HG03520 (cell line): ENCODE measurements around the gene USP6NL.

ENCODE experiments used
- ATAC-seq: cut with Tn5 transposase; IDR thresholded peaks from one replicate; pipeline ENCODE4 v1.9.1; 2021; ENCODE audit warnings: mild to moderate bottlenecking, moderate library complexity; ENCODE audit not compliant: unreplicated experiment

Gene USP6NL

GRCh38 chr10:11483201-11484148 is 128.0 kb downstream of the USP6NL start:
- no peak for ATAC-seq

DNA sequence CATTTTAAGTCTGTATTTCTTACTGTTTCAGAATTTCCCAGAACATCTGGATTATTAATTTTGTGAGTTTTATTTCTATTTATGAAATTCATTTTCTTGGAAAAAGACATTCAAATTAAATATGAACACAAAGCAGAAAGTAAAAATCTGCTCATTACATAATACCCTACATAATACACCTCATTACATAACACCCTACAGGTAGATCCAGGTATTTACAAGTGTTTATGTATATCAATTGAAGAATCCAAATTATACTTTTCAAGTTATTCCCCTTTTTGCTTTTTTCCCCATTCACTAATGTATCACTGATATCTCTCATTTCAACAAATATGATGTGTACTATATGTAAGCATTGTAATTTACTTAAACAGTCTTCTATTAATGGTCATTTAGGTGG is 129.1 kb downstream of the USP6NL start:
- ATAC-seq, result no peak

DNA sequence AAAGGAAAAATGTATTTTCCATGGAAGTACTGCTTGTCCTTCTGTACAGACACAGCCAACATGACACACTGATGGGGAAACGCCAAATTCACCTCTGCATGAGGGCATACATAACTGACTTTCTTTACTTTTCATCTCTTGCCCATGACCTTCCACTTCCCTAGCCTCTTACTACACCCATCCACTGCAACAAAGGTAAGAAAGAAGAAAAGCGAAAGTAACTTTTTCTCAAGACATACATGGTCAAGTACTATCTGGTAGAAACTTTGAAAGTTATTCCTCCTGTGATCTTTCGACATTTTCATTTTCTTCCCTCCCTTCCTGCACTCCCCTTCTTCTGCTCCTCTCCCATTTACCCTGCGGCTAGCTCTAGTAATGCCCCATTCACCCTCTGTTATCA is 130.8 kb downstream of the USP6NL start:
- ATAC-seq, result no peak

DNA sequence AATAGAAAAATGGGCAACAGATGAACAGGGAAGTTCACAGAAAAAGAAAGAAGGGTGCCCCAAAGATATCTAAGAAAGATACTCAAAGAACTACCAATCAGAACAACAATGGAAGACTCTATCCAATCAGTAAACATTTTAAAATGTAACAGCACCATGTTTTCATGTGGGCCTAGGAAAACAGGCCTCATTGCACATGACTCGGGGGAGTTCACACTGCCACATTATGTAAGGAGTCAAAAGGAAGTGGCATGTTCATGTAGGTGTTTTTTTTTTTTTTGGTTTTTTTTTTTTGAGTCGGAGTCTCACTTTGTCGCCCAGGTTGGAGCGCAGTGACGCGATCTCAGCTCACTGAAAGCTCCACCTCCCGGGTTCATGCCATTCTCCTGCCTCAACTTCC is 132.2 kb downstream of the USP6NL start:
- ATAC-seq, result no peak

DNA sequence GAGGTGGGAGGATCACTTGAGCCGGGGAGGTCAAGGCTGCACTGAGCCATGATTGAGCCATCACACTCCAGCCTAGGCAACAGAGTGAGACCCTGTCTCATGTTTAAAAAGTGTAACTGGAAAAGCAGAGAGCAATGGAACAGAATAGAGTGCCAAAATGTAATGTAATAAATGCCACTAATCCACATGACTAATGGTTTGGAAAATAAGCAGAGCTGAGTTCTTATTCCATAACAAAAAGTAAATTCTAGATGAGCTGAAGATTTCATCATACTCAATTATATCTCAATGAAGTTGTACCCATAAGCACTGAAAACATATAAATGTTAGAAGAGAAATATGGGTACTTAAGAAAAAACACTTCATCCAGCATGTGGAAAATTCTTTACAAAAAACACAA is 132.6 kb downstream of the USP6NL start:
- no peak for ATAC-seq

DNA sequence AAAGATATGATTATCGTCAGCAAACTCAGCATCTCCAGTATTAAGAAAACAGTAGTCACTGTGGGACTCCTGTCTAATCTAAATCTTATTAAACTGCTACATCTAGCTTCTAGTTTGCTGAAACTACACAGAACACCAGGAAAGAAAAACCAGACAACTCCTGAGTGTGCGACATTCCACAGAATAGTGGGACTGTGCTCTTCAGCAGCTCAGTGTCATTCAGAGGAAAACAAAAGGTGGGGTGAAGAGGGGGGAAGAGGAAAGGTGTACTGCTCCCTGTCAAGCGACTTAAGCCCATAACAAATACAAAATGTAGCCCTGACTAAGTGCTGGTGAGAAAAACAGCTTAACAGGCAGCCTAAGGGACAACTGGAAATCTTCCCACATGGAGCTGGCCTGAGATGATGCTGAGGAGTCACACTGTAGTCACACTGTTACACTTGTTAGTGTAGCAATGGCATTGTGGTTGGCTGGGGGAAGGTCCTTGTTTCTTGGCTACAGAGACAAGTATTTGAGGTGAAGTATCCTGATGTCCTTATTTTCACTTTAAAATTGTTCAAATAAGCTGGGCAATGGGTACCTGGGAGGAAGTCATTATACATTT is 135.5 kb downstream of the USP6NL start:
- ATAC-seq, result no peak

DNA sequence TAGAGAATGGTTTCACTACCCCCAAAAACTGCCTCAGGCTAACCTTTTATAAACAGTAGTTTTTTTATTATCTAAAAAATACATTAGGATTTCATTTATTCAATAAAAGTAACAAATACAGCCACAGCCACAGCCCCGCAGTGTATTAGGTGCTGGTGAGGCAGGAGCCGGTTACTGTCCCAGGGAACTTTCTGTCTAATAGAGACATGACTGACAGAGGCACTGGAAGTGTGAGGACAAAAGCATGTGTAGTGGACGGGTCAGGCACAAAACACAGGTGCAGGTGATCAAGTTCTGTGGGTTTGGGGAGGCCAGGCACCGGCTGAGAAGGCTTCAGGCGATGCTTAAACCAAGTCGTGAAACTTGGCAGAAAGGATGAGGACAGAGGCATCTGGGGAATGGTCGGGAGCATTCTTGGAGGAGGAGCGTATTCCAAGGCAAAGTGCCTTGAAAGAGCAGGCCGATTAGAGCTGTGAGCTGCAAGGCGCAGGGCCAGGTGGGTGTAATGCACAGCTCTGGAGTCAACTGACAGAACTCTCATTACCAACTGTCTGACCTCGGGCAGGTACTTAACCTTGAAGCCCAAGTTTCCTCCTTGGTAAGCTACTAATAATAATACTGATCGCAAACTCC is 138.2 kb downstream of the USP6NL start:
- ATAC-seq, result no peak

- ATAC-seq, result no peak
Measured at GRCh38 chr10:11472158-11472753, 139.2 kb downstream of the USP6NL start.

DNA sequence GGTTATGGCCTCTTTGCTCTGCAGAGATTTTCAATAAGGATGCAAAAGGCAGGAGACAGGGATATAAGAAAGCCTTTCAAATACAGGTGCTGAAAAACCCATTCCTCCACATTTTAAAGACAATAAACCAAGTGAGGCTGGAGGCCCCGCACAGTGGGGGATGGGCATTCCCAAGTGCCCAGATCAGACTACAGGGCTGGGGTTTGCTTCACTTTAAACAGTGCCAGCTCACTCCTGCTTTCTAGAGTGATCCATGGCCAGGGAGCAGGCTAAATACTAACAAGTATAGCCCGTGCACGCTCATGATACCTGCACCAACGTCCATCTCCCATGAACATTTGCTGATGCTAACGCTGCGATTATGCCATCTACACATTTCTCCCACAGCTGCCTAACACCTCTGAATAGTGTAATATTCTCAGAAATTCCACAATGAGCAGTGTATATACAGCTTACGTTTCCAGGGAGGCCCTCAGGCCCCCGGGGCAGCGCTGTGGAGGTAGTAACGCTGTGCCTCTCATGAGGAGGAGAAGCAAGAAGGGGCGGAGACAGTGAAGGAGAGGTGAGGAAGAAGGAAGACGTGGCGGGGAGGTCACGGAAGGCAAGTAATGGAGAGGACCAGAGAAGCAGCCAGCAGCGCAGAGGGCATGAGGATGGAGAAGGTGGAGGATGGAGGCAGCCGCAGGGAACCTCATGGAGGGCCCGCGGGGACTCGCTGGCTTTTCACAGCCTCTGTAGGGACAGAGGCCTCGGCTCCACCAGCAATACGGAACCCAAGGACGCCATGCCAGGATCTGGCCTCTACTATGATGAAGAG is 141.7 kb downstream of the USP6NL start:
- ATAC-seq, result no peak

- ATAC-seq, result no peak
Measured at GRCh38 chr10:11468126-11468742, 143.2 kb downstream of the USP6NL start.

- ATAC-seq, result no peak
Measured at GRCh38 chr10:11465406-11465805, 146.0 kb downstream of the USP6NL start.

DNA sequence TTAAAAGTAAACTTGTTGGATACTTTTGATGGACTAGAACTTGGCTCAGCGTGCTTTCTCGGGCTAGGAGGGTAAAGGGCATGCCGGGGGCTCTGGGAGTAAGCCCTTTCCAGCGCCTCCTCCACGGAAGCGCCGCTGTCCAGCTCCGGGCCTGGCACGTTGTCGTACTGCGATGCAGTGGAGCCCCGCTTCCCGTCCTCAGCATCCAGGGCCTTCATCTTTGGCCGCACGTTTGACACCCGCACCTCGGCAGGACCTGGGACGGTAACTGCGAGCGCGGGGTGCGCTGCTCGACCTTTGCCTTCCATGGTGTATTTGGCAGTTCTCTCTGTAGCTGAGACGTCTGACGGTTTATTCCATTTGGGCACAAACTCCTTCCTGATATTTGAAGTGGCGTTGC is 148.3 kb downstream of the USP6NL start:
- no peak for ATAC-seq

GRCh38 chr10:11462071-11462470 is 149.4 kb downstream of the USP6NL start:
- no peak for ATAC-seq

DNA sequence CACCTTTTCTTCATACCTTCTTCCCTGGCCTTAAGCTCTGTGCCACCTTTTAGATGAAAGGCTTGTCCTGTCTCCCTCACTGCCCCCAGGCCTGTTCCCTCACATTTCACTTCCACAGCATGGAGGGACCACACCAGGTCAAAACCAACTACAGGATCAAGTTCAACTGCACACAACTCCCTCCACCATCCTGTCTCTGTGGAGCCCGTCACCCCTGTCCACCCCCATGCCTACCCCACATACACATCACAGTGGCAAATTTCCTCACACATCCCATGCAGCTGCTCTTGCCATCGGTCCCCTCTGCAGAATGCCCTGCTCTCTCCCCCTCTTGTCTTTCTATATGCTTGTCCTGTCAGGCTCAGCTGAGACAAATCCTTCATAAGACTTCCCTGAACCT is 154.1 kb downstream of the USP6NL start:
- no peak for ATAC-seq

DNA sequence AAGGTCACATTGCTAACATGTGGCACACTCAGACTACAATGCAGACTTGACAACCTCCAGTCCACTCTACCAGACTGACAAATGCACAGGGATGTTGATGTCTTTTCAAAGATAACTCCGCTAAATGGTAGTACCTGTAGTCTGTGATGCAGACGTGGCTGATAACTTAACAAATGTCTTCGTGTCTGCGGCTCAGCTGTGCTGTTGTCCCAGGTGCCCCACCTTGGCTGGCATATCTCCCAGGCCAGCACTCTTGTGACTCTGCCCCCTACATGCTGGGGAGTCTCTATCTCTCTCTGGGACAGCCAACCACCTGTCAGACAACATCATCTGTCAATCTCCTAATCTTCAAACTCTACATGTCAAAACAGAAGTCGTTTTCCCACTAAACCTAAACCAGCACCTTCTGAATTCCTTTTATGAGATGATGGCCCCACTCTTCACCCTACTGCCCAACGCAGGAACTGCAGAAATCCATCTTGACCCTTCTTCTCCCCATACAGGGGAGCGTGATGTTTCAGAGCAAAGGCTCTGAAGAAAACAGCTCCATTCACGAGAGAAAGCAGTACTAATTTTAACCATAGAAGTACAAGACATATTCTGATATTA is 156.4 kb downstream of the USP6NL start:
- ATAC-seq, result no peak

DNA sequence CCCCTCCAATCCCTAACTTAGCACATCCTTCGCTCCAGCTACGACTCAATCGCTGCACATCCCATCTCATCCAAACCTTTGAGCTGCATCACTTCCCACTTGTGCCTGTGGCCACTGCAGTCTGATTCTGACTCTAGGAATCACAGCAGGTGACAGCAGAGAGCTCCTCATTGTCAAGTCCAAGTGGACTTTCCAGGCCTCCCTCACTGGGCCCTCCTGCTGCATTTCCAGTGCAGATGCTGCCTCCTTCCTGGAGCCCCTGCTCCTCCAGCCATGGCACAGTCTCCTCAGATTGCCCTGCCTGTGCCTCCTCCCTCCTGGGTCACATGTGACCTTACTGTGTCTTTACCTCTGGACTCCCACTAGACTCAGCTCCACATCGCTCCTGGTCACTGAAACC is 157.3 kb downstream of the USP6NL start:
- ATAC-seq, result no peak

DNA sequence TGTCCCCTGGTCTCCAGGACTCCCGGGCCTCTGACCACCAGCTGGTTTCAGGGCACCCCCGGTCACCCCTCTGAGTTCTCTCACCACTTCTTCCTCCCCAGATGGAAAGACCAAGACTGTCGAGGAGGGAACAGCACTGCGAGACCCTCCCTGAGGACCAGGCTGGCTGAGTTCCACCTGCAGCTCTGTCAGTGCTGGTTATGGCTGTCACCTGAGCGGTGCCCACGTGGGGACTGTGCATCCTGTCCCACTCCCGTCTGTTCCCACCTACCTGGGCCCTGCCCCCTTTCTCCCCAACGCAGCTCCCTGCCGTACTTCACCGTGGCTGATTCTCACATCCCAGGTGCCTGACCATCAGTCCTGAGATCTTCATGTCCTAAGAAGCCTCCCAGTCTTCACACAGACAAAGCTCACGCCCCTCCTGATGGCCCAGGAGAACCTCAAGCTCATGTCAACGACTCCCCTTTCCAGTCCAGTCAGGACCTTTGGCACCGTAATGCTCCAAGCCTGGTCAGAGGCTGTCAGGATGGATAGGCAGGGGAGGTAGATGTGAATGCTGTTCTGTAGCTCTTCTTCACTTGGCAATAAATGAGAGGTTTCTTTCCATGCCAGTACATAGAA is 159.7 kb downstream of the USP6NL start:
- no peak for ATAC-seq

GRCh38 chr10:11450427-11450826 is 161.0 kb downstream of the USP6NL start:
- ATAC-seq, result no peak

DNA sequence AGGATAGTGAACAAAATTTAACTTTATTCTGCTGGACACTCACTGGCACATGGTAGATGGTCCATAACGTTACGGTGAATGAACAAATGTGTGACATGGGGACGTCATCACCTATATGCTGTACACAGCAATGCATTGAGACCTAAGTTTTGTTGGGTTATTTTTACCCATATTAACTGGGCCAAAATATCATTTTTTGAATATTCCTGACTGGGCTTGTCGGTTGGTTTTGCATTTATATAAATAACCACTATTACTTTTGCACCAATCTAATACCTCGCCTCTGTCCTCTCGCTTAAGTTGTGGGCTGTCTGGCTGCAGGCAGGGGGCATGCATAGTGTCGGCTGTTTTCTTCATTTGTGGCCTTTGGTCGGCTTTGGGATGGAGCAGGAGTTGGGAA is 161.7 kb downstream of the USP6NL start:
- no peak for ATAC-seq
